SH-SY5Y (cell line): ENCODE data around the gene C1GALT1C1.

ENCODE experiments used
- GATA2 ChIP-seq: IDR thresholded peaks from 2 replicates; pipeline ENCODE4 v1.6.1; 2011; ENCODE audit warnings: mild to moderate bottlenecking, low read depth, low read length
- GATA3 ChIP-seq: IDR thresholded peaks from 2 replicates; pipeline ENCODE4 v1.6.1; 2011; ENCODE audit warnings: low read depth, mild to moderate bottlenecking, low read length, moderate library complexity

The C1GALT1C1 gene

DNA sequence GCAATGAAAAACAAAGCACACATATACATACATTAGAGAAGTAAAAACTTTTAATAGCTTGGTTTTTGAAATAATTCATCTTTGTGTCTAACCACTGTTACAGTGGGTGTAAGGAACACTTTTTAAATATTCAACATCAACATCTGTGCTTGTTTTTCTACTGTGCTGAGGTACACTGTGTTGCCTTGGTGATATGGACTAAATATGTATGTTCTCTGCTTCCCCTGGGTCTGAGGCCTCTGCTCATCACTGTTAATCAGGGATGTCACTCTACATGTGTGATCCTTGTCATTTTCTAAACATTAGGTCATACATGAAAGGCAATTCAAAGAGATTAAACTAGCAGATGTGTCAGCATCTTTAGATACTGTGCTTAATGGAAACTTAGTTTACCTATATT is 15.0 kb downstream of the C1GALT1C1 start:
- TF ChIP-seq GATA2 (no peak), GATA3 (no peak)

DNA sequence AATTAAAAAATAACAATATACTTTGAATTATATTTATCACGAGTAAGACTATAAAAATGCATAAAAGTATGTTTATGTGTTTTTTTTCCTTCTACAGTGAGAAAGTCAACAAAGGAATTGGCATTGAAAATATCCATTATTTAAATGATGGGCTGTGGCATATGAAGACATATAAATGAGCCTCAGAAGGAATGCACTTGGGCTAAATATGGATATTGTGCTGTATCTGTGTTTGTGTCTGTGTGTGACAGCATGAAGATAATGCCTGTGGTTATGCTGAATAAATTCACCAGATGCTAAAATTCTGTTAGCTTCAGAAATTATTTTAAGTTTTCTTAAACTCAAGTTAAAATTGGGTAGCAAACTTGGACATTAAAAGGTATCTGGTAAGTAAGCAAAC is 17.8 kb downstream of the C1GALT1C1 start:
- TF ChIP-seq GATA3 (no peak), GATA2 (no peak)

DNA sequence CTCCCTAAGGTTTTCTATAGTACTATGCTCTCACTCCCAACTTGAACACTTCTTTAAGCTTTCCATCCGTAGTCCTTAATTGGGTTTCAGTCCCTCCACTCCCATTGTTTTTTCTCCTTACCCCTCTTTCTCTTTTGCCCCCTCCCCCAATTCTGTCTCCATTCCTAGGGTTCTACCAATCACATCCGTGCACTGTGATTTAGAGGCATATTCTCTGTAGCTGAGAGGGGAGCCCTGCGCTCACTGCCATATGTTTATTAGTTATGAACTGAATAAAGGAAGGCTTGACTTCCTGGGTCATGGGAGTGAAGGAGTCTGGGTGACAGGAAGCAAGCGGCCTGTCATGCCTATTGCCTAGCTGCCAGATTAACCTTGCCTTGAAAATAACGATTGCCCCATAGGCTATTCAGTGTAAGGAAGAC is 25.5 kb downstream of the C1GALT1C1 start:
- no peak for TF ChIP-seq GATA3
- no peak for TF ChIP-seq GATA2

- 0 out of 2 replicates have a peak, but pooled peaks have one; percentile 4 for TF ChIP-seq GATA2
- no peak for TF ChIP-seq GATA3
These were observed 26.0 kb downstream of the C1GALT1C1 start, which contains the start of gene MCTS1 for GRCh38 chrX:120603707-120604360. MCTS1 (plus strand) TSS chrX:120604101; CDS start chrX:120604237, 136 bp downstream.

GRCh38 chrX:120585702-120586101 is 44.2 kb downstream of the C1GALT1C1 start:
- TF ChIP-seq GATA2 (no peak), GATA3 (no peak)
